ENCODE measurements around the gene CLCN5.

Gene CLCN5

GRCh38 chrX:49993661-49994060 lies 71.3 kb downstream of the CLCN5 start:
- no peak overlapping the region for H3K4me2 ChIP-seq (ENCODE audit: low read depth, low read length)
- H3K36me3 ChIP-seq (replicated peaks; ENCODE audit: insufficient read depth, low read length), result no peaks in the 10 kb centered on the region
- H3F3A ChIP-seq (ENCODE audit: insufficient read depth, low read length), result no peaks in the 10 kb centered on the region
- H3K79me2 ChIP-seq (ENCODE audit: low read length), result no peaks in the 10 kb centered on the region
- H3K4me1 ChIP-seq (ENCODE audit: low read length), result no peaks in the 10 kb centered on the region
- H2AFZ ChIP-seq (ENCODE audit: low read length), result no peak overlapping the region
- H3K9me3 ChIP-seq (replicated peaks; ENCODE audit: insufficient read depth, low read length), result no peaks in the 10 kb centered on the region
- no peaks in the 10 kb centered on the region for H4K20me1 ChIP-seq (ENCODE audit: insufficient read depth, low read length)
- no peak overlapping the region for H3K27ac ChIP-seq (ENCODE audit: low read length)
- no peak overlapping the region for H3K4me3 ChIP-seq (ENCODE audit: low read length)
- DNase-seq, result no peak
- H3K9me2 ChIP-seq (replicated peaks; ENCODE audit: insufficient read depth, low read length), result no peaks in the 10 kb centered on the region
- TF ChIP-seq EZH2phosphoT487 (IDR thresholded peaks at IDR 0.05; ENCODE audit: low read length) (no peak), EZH2 (optimal IDR thresholded peaks at IDR 0.05; ENCODE audit: low read depth, low read length) (no peak), CTCF (IDR thresholded peaks at IDR 0.05; ENCODE audit: low read length) (no peak)
- H3K9ac ChIP-seq (ENCODE audit: low read length), result no peak overlapping the region
- H3K27me3 ChIP-seq (replicated peaks; ENCODE audit: insufficient read depth, low read length), result no peaks in the 10 kb centered on the region

DNA sequence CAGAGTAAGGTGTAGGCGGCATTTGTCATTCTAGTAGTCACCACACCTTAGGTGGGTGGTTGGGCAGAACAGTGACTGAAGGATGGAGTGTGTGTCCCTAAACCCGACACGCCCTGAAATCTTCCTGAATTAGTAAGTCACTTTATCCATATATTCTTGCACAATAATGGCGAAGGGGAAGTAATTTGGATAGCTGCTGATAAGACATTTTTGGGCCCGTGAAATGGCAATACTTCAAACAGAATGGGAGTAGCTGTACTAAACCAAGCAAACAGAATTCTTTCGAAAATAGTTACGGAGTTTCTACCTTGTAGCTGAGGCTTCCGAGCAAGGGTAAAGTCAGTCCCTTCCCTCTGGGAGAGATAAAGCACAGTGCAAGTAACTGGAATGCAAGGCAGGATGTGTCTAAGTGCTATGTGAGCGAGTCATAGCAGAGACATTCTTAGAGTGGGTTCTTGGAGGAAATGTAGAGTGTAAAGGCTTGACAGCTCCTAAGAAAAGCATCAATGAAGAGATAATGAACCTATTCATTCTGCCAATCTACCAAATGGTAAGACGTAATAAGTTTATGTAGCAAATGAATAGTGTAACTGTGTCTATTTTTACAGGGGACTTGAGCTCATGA lies 72.8 kb downstream of the CLCN5 start:
- no peaks in the 10 kb centered on the region for H3F3A ChIP-seq (ENCODE audit: insufficient read depth, low read length)
- H2AFZ ChIP-seq (ENCODE audit: low read length), result no peak overlapping the region
- no peaks in the 10 kb centered on the region for H3K79me2 ChIP-seq (ENCODE audit: low read length)
- no peaks in the 10 kb centered on the region for H3K27me3 ChIP-seq (replicated peaks; ENCODE audit: insufficient read depth, low read length)
- no peaks in the 10 kb centered on the region for H4K20me1 ChIP-seq (ENCODE audit: insufficient read depth, low read length)
- H3K4me3 ChIP-seq (ENCODE audit: low read length), result no peak overlapping the region
- no peaks in the 10 kb centered on the region for H3K9me2 ChIP-seq (replicated peaks; ENCODE audit: insufficient read depth, low read length)
- H3K27ac ChIP-seq (ENCODE audit: low read length), result no peak overlapping the region
- H3K9ac ChIP-seq (ENCODE audit: low read length), result no peak overlapping the region
- no peak for TF ChIP-seq EZH2phosphoT487 (IDR thresholded peaks at IDR 0.05; ENCODE audit: low read length)
- TF ChIP-seq EZH2 (optimal IDR thresholded peaks at IDR 0.05; ENCODE audit: low read depth, low read length), result no peak
- TF ChIP-seq CTCF (IDR thresholded peaks at IDR 0.05; ENCODE audit: low read length), result no peak
- H3K36me3 ChIP-seq (replicated peaks; ENCODE audit: insufficient read depth, low read length), result no peaks in the 10 kb centered on the region
- no peaks in the 10 kb centered on the region for H3K9me3 ChIP-seq (replicated peaks; ENCODE audit: insufficient read depth, low read length)
- no peaks in the 10 kb centered on the region for H3K4me1 ChIP-seq (ENCODE audit: low read length)
- no peak for DNase-seq
- H3K4me2 ChIP-seq (ENCODE audit: low read depth, low read length), result no peak overlapping the region

- Histone ChIP-seq H3K79me2 (ENCODE audit: low read length) (no peaks in the 10 kb centered on the region), H3K4me1 (ENCODE audit: low read length) (peaks cover 6% of the 10 kb centered on the region; the same call in 1 of the 2 replicates), H3K9me2 (replicated peaks; ENCODE audit: insufficient read depth, low read length) (no peaks in the 10 kb centered on the region), H3K4me2 (ENCODE audit: low read depth, low read length) (no peak overlapping the region), H3K27ac (ENCODE audit: low read length) (no peak overlapping the region), H3K9ac (ENCODE audit: low read length) (no peak overlapping the region), H3K9me3 (replicated peaks; ENCODE audit: insufficient read depth, low read length) (no peaks in the 10 kb centered on the region), H3K4me3 (ENCODE audit: low read length) (no peak overlapping the region), H4K20me1 (ENCODE audit: insufficient read depth, low read length) (no peaks in the 10 kb centered on the region), H3K27me3 (replicated peaks; ENCODE audit: insufficient read depth, low read length) (no peaks in the 10 kb centered on the region), H2AFZ (ENCODE audit: low read length) (no peak overlapping the region), H3K36me3 (replicated peaks; ENCODE audit: insufficient read depth, low read length) (no peaks in the 10 kb centered on the region), H3F3A (ENCODE audit: insufficient read depth, low read length) (no peaks in the 10 kb centered on the region)
- no peak for DNase-seq
- no peak for TF ChIP-seq EZH2phosphoT487 (IDR thresholded peaks at IDR 0.05; ENCODE audit: low read length)
- TF ChIP-seq EZH2 (optimal IDR thresholded peaks at IDR 0.05; ENCODE audit: low read depth, low read length), result no peak
- TF ChIP-seq CTCF (IDR thresholded peaks at IDR 0.05; ENCODE audit: low read length), result no peak
Observed at GRCh38 chrX:49995795-49996455, 73.5 kb downstream of the CLCN5 start.
